GM21786 (cell line): Measurements from ENCODE around the gene SUGT1.

Experiments used
- ATAC-seq: cut with Tn5 transposase; IDR thresholded peaks from one replicate; pipeline ENCODE4 v1.9.1; 2021; ENCODE audit not compliant: unreplicated experiment

The SUGT1 gene

DNA sequence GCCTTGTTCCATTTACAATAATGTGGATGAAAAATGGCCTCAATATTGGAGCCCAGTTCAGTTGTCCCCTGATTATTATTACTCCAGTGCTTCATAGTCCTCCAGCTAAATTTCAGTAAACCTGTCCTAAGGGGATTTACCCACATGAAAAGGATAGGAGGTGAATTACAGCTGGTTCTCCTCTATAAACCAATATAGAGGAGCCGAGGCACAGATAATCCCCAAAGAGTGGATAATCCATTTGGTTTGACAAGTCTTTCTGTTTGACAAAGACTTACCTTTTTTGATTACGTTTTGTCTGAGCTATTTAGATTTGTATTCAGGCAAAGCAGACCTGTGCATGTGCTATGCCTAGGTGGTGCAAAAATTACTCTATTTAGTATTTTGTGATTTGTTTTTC lies 84.3 kb downstream of the SUGT1 start:
- ATAC-seq, result no peak

DNA sequence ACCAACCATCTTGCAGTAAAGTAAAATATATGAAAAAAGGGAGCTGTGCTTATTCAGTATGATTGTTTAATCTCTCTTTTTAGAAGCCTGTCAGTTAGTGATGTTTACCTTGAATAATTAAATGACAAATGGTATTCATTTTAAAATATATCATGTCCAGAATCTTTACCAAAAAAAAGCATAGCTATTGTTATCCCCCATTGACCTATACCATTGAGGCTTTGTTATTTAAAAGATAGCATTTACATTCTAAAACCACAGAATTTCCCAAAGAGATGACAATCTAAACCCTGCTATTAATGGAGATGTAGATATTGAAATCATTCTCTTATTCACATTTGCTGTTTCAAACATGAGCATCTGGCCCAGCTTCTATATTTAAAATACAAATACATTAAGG lies 84.8 kb downstream of the SUGT1 start:
- no peak for ATAC-seq

DNA sequence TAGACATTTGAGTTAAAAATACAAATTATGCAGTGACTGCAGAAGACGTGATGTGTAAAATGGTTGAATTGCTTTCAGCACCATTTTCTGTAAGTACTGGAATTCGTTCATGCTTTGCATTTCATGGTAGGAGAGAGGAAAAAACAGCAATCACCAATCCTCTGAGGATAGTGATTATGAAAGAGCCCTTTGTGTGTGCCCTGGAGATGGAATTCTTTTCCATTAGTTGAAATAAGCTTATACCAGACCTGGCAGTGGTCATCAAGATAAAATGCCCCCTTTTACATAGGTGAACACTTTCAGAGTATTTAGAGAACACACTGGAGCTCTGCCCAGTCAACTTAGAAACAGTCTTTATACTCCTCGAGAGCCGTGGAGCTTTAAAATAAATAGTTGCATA lies 85.3 kb downstream of the SUGT1 start:
- no peak for ATAC-seq

DNA sequence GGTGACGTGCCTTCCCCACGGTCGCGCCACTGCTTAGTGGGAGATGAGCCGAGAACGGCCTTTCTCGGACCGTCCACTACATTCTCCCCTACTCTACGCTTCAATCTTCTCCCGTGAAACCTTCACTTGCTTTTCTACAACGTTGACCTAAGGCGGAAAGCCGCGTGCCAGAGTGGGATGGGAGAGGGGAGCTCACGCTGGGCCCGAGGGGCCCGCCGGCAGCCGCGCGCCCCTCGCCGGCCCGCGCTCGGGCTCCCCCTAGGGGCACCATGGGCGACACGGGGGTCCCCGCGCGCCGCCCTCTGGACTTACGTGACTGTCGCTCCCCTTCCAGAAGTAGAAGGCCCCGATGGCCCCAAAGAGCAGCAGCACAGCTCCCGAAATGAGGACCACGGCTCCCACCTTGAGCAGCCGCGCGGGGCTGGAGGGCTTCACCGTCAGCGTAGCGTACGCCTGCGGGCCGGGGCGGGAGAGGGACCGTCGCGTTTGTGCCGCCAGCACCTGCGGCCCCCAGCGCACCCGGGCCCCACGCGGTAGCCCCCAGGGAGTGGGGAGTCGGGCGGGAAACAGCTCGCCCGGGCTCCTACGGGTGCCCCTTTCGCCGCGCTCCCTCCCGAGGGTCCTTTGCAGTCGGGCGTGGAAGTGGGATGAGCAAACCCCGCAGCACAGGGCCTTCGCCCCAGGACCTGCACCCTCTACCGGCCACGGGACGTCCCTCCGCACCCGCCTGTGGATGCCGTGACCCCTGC lies 86.3 kb downstream of the SUGT1 start:
- ATAC-seq, result peak; percentile 67

DNA sequence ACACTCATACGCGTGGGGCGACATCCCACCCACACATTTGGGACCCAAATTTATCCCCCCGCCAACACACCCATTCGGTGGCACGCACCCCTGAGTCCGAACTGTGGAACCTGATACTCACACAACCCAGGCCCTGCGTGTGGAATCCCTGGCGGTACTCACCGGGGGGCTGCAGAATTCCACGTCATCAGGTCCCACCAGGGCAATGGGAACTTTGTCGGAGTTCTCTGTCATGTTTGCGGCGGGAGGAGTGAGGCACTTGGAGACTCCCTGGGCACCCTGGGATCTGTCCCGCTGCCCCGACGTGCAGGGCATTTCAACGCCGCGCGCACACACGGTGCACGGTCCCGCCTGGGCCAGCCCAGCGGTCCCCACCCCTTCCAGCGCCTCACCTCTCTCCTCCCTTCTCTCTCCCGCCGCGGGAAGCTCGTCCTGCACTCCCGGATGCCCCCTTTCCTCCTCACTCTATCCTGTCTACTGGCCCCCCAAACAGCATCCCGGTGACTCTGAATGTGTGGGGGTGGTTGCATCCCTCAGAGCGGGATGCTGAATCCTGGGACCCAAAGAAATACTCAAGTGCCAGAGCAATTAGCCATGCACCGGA lies 86.9 kb downstream of the SUGT1 start, which contains the start of gene CNMD:
CNMD (minus strand) TSS at position 353 of the 604 bp plus-strand sequence; CDS start at position 234, 119 bp downstream.
- no peak for ATAC-seq

DNA sequence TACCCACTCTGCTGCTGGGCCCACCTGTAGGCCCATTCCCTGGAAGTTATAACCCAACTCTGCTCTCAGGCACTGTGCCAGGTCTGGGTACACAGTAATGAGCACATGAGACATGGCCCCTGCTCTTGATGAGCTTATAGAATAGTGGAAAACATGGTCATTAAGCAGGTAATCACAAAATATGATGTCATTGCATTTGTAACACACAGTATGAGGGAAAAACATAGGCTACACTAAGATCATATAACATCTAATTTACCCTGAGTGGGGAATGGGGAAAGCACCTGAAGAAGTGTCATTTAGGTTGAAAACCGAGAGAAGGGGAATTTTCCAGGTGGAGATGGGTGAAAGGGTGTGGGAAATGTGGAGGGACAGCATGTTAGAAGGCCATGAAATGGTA lies 90.9 kb downstream of the SUGT1 start:
- ATAC-seq, result no peak

DNA sequence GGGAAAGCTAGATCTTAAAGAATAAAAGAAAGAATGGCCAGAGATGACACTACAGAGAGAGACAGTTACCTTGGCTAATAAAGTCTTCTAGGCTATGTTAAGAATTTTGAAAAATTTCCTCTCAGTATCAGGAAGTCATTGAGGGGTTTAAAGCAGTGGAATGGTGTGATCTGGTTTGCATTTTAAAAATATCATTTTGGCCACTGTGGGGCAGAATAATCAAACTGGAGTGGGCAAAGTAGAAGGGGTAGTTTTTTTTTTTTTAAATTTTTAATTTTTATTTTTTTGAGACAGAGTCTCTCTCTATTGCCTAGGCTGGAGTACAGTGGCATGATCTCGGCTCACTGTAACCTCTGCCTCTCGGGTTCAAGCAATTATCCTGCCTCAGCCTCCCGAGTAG lies 91.4 kb downstream of the SUGT1 start:
- no peak for ATAC-seq

DNA sequence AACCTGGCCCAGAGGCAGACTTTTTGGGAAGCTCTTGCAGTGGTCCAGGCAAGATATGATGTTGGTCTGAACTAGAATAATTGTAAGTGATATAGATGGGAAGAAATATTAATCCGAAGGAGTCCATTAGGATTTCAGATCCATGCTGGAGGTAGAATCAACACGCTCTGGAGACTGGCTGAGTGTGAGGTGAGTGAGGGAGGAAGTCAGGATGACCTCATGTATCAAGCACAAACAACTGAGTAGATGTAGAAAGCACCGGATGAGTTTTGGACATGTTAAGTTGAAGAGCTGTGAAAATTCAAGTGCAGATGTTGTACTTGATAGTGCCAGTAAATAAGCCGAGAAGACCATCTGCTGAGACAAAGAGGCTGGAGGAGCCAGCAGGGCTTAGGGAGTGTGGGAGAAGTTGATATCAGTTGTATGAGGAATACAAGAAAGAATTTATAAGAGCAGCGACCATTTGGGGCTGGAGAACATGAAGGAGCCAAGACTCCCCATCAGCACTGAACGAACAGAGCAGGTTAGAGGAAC lies 92.3 kb downstream of the SUGT1 start:
- ATAC-seq, result no peak

DNA sequence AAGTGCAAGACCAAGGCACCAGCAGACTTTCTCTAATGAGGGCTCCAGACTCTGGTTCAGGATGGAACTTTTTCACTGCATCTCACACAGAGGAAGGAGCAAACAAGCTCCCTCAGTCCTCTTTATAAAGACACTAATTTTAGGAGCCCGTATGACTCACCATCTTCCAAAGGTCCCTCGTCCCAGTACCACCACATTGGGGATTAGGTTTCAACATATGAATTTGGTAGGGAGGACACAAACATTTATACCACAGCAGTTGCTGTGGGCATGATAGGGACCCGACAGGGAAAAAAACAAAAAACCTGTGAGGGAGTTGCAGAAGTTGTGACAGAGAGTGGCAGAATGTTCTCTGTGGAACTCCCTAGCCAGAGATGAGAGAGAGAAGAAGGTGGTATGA lies 93.5 kb downstream of the SUGT1 start:
- no peak for ATAC-seq

DNA sequence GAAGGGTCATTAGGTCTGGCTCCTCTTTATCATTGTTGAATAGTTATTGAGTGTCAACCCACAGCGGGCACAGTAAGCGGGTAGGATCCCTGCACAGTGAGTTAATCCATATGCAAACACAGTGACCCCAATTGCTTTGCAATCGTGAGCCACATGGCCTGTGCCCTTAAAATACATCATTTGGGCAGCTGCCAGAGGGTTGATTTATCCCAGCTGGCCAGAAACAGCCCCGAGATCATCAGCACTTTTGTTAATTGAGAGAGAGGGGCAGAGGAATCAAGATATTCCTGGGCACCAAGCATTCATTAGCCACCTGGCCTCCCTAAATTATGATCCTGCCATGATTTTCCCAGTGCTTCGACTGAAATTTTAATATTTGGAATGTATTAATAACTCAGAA lies 96.8 kb downstream of the SUGT1 start:
- ATAC-seq, result no peak
